T-cell (primary cell): Measurements from ENCODE around the gene RERE. TPM values are rescaled to one million over a fixed set of nuclear protein-coding genes. Genes with fewer than 3 reads are reported as not detected.

Source experiments
- ATAC-seq, 4 experiments: fragments of 200-7000 bp in 3 of 4; fragments of 150-1000 bp in 1 of 4; cut with Tn5 transposase; replicated peaks in 1 of 4; 1 replicate in 3 of 4; 2 replicates in 1 of 4; pipeline ENCODE4 v1.10.0; 2021; ENCODE audit warnings: moderate library complexity in 3 of 4, mild to moderate bottlenecking in 2 of 4, moderate number of reproducible peaks in 1 of 4
- CTCF ChIA-PET, 2 donors: fragments of 300-600 bp; sonication (Branson Sonifier 250); formaldehyde crosslinking; loops; one replicate each; lab custom pipeline; 2022; ENCODE audit warnings: antibody characterized with exemption in 2 of 2; lab: Charles Lee
- POLR2A ChIA-PET, 2 donors: fragments of 300-600 bp; sonication (Branson Sonifier 250); formaldehyde crosslinking; loops; one replicate each; lab custom pipeline; 2022; ENCODE audit warnings: antibody characterized with exemption in 2 of 2; lab: Charles Lee
- DNase-seq, 35 experiments: peaks; one replicate each; pipeline versions ENCODE4 v3.0.0 to v3.0.0-alpha.2; 2013 to 2023
- H3K27ac ChIP-seq: one replicate; pipeline ENCODE4 v1.5.1; 2013; ENCODE audit warnings: low read length
- H3K27me3 ChIP-seq, 2 experiments: replicated peaks in 1 of 2; 1 replicate in 1 of 2; 2 replicates in 1 of 2; pipeline versions ENCODE4 v1.6.1 to v1.7.0; 2013; ENCODE audit warnings: low read length in 1 of 2, mixed read lengths in 1 of 2; ENCODE audit not compliant: control insufficient read depth in 2 of 2, insufficient read depth in 2 of 2; ENCODE audit errors: extremely low read depth in 1 of 2
- H3K36me3 ChIP-seq, 2 donors: 1 replicate in 1 of 2; 2 replicates in 1 of 2; pipeline versions ENCODE4 v1.6.1 to v1.7.0; 2013; ENCODE audit warnings: low read length in 1 of 2; ENCODE audit not compliant: control insufficient read depth in 2 of 2, insufficient read depth in 1 of 2; ENCODE audit errors: extremely low read depth in 1 of 2
- H3K4me1 ChIP-seq, 2 experiments: 1 replicate in 1 of 2; 2 replicates in 1 of 2; pipeline versions ENCODE4 v1.6.1 to v1.7.0; 2013; ENCODE audit warnings: low read length in 2 of 2, mixed read lengths in 1 of 2; ENCODE audit not compliant: insufficient read depth in 2 of 2, control insufficient read depth in 1 of 2; ENCODE audit errors: extremely low read depth in 1 of 2
- H3K4me3 ChIP-seq, 2 donors: 1 replicate in 1 of 2; 2 replicates in 1 of 2; pipeline versions ENCODE4 v1.5.1 to v1.7.0; 2013; ENCODE audit warnings: mild to moderate bottlenecking in 2 of 2, low read length in 1 of 2, moderate library complexity in 1 of 2; ENCODE audit not compliant: control insufficient read depth in 1 of 2; ENCODE audit errors: extremely low read depth in 1 of 2
- H3K9me3 ChIP-seq: 2 replicates; pipeline ENCODE4 v1.7.0; 2013
- H3K27ac Mint-ChIP-seq, 2 donors: one replicate each; pipeline ENCODE4 v1.8.0; 2020 to 2021; ENCODE audit warnings: mild to moderate bottlenecking in 2 of 2, mixed read lengths in 2 of 2
- H3K27me3 Mint-ChIP-seq, 2 donors: one replicate each; pipeline ENCODE4 v1.8.0; 2021 to 2022; ENCODE audit warnings: mixed read lengths in 2 of 2
- H3K36me3 Mint-ChIP-seq: one replicate; pipeline ENCODE4 v1.8.0; 2021; ENCODE audit warnings: mixed read lengths
- H3K4me1 Mint-ChIP-seq, 3 donors: one replicate each; pipeline ENCODE4 v1.8.0; 2020 to 2022; ENCODE audit warnings: mixed read lengths in 3 of 3, mild to moderate bottlenecking in 1 of 3
- H3K4me3 Mint-ChIP-seq, 3 donors: one replicate each; pipeline ENCODE4 v1.8.0; 2020 to 2022; ENCODE audit warnings: mild to moderate bottlenecking in 3 of 3, mixed read lengths in 3 of 3, moderate library complexity in 3 of 3
- H3K9me3 Mint-ChIP-seq, 3 donors: one replicate each; pipeline ENCODE4 v1.8.0; 2020 to 2022; ENCODE audit warnings: mixed read lengths in 3 of 3
- WGBS: methylation state at CpG from one replicate; pipeline ENCODE4 v1.1.5; 2013; ENCODE audit warnings: missing lambda C conversion rate; ENCODE audit not compliant: insufficient coverage; 5-methylcytosine and 5-hydroxymethylcytosine counted together
- total RNA-seq, 35 experiments: library from RNA in 6 of 35; stranded (reverse) in 6 of 35; fragments of 120-200 nt in 1 of 35; gene quantifications; one replicate each; pipeline versions ENCODE4 v1.2.1 to v1.2.4 and lab custom pipeline; 2013 to 2026

The RERE gene
- total RNA-seq, 5 donors from 2014 or later (not counting 1 experiment from before 2014, with no cell fraction given), result 85.1 to 116 (median 103) TPM

DNA sequence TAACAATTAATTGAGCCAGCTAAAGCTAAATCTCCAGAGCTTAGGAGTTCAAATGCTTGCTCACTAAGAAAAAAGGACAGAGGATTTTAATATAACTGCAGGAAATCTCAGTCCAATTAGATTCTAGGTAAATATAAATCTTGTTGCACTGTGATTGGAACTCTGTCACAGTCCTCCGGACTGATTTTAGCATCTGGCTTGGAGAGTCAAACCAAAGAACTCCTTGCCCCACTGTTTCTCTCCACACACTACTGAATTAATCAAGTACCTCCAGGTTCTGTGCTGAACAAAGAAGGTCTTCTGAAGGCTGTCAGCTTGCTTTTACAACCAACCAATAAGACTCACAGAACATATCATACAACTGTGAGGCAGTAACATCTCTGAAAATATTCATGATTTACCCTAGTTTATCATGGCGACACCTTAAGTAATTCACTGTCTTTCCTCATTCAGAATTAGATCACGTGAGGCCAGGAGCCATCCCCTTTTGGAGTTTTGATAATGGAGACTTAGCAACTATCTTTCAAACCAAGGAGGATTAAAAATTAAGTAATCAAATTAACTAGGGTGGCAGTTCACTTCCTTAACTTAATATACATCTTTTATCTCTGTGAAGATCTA lies 176.0 kb downstream of the RERE start:
- Histone ChIP-seq H3K9me3 (no peaks in the 10 kb centered on the region), H3K4me1 (peaks cover 0 to 2% of the 10 kb centered on the region in 2 experiments), H3K27ac (no peak overlapping the region), H3K27me3 (no peaks in the 10 kb centered on the region), H3K4me3 (no peak overlapping the region), H3K36me3 (no peaks in the 10 kb centered on the region)
- Mint-ChIP-seq H3K27ac (no peak overlapping the region), H3K36me3 (peaks cover 27% of the 10 kb centered on the region), H3K4me1 (peaks cover 0 to 8% (median 4%) of the 10 kb centered on the region in 3 donors), H3K9me3 (no peaks in the 10 kb centered on the region), H3K4me3 (no peak overlapping the region), H3K27me3 (no peaks in the 10 kb centered on the region)
- DNase-seq (no peak), ATAC-seq (no peak)
- ChIA-PET CTCF (no interaction called here), POLR2A (interaction anchor here (0.6 kb wide), 2 partner anchors 9 to 14 kb away, joined by 3 to 12 read pairs; no protein-coding TSS in a partner anchor)
- no CpG with 5 or more reads among the region's 3 CpGs for WGBS

DNA sequence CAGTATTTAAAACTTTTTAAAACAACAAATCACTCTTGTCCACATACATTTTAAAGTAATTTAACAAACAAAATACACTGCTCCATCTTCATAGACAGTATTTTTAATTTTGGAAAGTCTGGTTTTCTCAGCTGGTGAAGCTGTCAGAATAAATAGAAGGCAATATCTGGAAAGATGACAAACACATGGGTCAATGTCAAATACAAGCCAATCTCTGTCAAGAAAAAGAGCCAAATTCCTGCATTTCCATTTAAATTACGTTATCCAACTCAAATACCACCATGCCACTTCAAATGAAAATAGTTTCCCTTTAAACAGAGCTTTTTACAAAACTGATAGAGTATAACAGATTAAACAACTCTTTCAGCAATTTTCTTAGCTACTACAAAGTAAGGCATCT lies 176.5 kb downstream of the RERE start:
- Mint-ChIP-seq H3K9me3 (no peaks in the 10 kb centered on the region), H3K27ac (no peak overlapping the region), H3K4me3 (no peak overlapping the region), H3K36me3 (peaks cover 25% of the 10 kb centered on the region), H3K27me3 (no peaks in the 10 kb centered on the region), H3K4me1 (peaks cover 0 to 7% (median 4%) of the 10 kb centered on the region in 3 donors)
- Histone ChIP-seq H3K9me3 (no peaks in the 10 kb centered on the region), H3K27ac (no peak overlapping the region), H3K4me3 (no peak overlapping the region), H3K27me3 (no peaks in the 10 kb centered on the region), H3K4me1 (peaks cover 0 to 2% of the 10 kb centered on the region in 2 experiments), H3K36me3 (no peaks in the 10 kb centered on the region)
- no peak for ATAC-seq
- POLR2A ChIA-PET, result interaction anchor here (0.5 to 0.6 kb wide), 3 partner anchors 9 to 189 kb away, joined by 3 to 12 read pairs (median 3); no protein-coding TSS in a partner anchor
- CTCF ChIA-PET, result interaction anchor here in 1 of 2 donors (1.2 kb wide), 1 partner anchor 85 kb away, joined by 5 read pairs; no protein-coding TSS in a partner anchor
- 100% methylated on average over 1 of the region's 1 CpG for WGBS
- DNase-seq, result no peak

DNA sequence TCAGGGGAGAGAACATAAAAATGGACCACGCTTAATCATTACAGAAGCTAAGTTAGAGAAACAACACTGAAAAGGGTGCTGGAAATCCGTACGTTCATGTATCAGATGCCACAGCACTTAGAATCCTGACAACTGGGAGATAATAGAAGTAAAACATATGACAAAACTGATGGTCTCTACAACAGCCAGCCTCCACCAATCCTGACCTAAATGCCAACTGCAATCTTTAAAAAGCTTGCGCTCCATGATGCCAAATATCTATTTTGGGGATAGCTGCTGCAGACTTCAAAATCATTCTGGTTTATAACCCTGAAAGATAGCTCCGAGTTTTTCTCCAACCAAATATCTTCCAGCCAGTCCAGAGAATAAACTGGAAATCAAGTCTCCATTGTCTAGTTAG lies 178.3 kb downstream of the RERE start:
- no peak for ATAC-seq
- WGBS, result 100% methylated on average over 2 of the region's 5 CpGs
- H3K4me1 ChIP-seq, result peaks cover 0 to 2% of the 10 kb centered on the region in 2 experiments
- no peak for DNase-seq
- no peaks in the 10 kb centered on the region for H3K27me3 ChIP-seq
- CTCF ChIA-PET, result interaction anchor here in 1 of 2 donors (0.6 kb wide), 2 partner anchors 377 to 651 kb away, joined by 4 to 5 read pairs; no protein-coding TSS in a partner anchor
- Mint-ChIP-seq H3K27ac (no peak overlapping the region), H3K4me3 (no peak overlapping the region), H3K27me3 (no peaks in the 10 kb centered on the region), H3K9me3 (no peaks in the 10 kb centered on the region), H3K4me1 (peaks cover 0 to 8% (median 7%) of the 10 kb centered on the region in 3 donors), H3K36me3 (peaks cover 23% of the 10 kb centered on the region)
- H3K27ac ChIP-seq, result no peak overlapping the region
- no peaks in the 10 kb centered on the region for H3K9me3 ChIP-seq
- H3K4me3 ChIP-seq, result no peak overlapping the region
- no peaks in the 10 kb centered on the region for H3K36me3 ChIP-seq
- POLR2A ChIA-PET, result interaction anchor here in 1 of 2 donors (0.7 kb wide), 1 partner anchor 34 kb away, joined by 10 read pairs; no protein-coding TSS in a partner anchor

DNA sequence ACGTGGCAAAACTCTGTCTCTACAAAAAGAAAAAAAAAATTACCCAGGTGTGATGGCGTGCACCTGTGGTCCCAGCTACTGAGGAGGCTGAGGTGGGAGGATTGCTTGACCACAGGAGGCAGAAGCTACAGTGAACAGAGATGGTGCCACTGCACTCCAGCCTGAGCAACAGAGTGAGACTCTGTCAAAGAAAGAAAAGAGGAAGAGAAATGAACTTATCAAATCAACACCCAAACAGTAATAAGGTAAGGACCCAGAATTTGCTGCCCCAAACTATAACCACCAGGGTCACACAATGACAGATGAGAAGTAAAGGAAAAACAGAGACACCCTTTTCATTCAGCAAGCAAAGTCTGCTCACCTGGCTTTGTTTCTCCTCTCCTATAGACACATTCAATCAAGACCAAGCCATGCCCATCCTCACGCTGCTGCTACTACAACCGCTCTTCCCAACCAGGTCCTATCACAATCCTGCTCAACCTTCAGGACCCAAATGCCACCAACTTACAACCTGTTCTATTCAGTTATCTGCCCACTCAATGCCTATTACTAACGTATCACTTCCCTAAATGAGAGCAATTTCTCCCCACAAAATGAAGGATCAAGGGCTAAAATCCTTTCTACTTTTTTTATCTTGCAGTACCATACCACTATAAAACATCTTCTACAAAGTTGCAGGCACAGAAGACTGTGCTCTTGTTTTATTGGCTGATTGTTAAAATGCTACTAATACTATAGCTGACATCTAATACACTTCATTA lies 183.5 kb downstream of the RERE start:
- H3K36me3 Mint-ChIP-seq, result peaks cover 10% of the 10 kb centered on the region
- no peak for DNase-seq
- H3K36me3 ChIP-seq, result peaks cover 0 to 8% of the 10 kb centered on the region in 2 donors
- H3K4me3 ChIP-seq, result no peak overlapping the region
- POLR2A ChIA-PET, result no interaction called here
- H3K27me3 Mint-ChIP-seq, result no peaks in the 10 kb centered on the region
- ATAC-seq, result no peak
- H3K9me3 ChIP-seq, result no peaks in the 10 kb centered on the region
- no peaks in the 10 kb centered on the region for H3K27me3 ChIP-seq
- CTCF ChIA-PET, result no interaction called here
- H3K27ac ChIP-seq, result no peak overlapping the region
- no peak overlapping the region for H3K27ac Mint-ChIP-seq
- no peak overlapping the region for H3K4me3 Mint-ChIP-seq
- WGBS, result 96% methylated on average over 4 of the region's 5 CpGs
- peaks cover 0 to 23% of the 10 kb centered on the region in 2 experiments for H3K4me1 ChIP-seq
- peaks cover 28 to 39% (median 32%) of the 10 kb centered on the region in 3 donors for H3K4me1 Mint-ChIP-seq
- no peaks in the 10 kb centered on the region for H3K9me3 Mint-ChIP-seq

DNA sequence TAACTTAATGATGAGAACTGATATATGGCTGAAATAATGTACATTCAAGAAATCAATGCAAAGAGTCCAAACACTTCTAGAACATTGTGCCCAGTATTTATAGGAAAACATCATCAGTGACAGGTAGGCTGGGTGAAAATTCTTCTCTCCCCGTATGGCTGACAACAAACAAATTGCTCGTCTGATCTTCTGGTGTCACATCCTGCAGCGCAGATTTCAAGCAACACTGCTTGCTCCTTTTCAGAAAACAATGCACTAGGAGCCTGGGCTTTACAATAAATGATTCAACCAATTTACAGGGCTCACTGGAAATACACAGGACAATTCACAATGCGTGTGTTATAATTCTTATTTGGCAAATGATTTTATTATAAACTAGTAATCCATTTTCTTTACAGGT lies 185.3 kb downstream of the RERE start:
- Mint-ChIP-seq H3K27me3 (no peaks in the 10 kb centered on the region), H3K9me3 (no peaks in the 10 kb centered on the region), H3K4me3 (no peak overlapping the region), H3K27ac (no peak overlapping the region), H3K4me1 (peaks cover 29 to 41% (median 39%) of the 10 kb centered on the region in 3 donors), H3K36me3 (peaks cover 10% of the 10 kb centered on the region)
- ChIA-PET POLR2A (interaction anchor here in 1 of 2 donors (0.6 kb wide), 1 partner anchor 519 kb away, joined by 4 read pairs; no protein-coding TSS in a partner anchor), CTCF (no interaction called here)
- peaks cover 0 to 8% of the 10 kb centered on the region in 2 donors for H3K36me3 ChIP-seq
- H3K27ac ChIP-seq, result no peak overlapping the region
- 89% methylated on average over 3 of the region's 4 CpGs for WGBS
- peaks cover 0 to 25% of the 10 kb centered on the region in 2 experiments for H3K4me1 ChIP-seq
- peak in 2 of 4 experiments; percentile 37 to 64 for ATAC-seq
- no peak overlapping the region for H3K4me3 ChIP-seq
- peak in 2 of 35 experiments; percentile 9 to 17 for DNase-seq
- no peaks in the 10 kb centered on the region for H3K9me3 ChIP-seq
- H3K27me3 ChIP-seq, result no peaks in the 10 kb centered on the region

DNA sequence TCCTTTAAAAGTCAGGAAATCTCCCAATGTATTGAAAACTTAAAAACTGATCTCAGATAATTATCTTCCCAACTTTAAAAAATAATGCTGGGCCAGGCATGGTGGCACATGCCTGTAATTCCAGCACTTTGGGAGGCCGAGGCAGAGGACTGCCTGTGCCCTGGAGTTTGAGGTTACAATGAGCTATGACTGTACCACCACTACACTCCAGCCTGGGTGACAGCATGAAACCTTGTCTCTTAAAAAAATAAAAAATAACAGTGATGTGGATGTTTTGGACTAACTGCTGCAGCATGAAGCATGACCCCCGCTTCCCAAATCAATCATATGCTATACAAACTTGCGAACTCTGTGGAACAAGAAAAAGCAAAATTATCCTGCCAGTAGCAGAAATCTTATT lies 186.3 kb downstream of the RERE start:
- H3K9me3 Mint-ChIP-seq, result no peaks in the 10 kb centered on the region
- no peak for DNase-seq
- no peak overlapping the region for H3K27ac Mint-ChIP-seq
- Histone ChIP-seq H3K4me1 (peaks cover 0 to 25% of the 10 kb centered on the region in 2 experiments), H3K4me3 (no peak overlapping the region), H3K27ac (no peak overlapping the region), H3K36me3 (peaks cover 0 to 8% of the 10 kb centered on the region in 2 donors), H3K9me3 (no peaks in the 10 kb centered on the region), H3K27me3 (no peaks in the 10 kb centered on the region)
- POLR2A ChIA-PET, result interaction anchor here in 1 of 2 donors (0.6 to 0.7 kb wide), 2 partner anchors 48 to 518 kb away, joined by 3 to 4 read pairs; no protein-coding TSS in a partner anchor
- 100% methylated on average over 1 of the region's 3 CpGs for WGBS
- ATAC-seq, result no peak
- H3K4me1 Mint-ChIP-seq, result peaks cover 32 to 51% (median 48%) of the 10 kb centered on the region in 3 donors
- H3K4me3 Mint-ChIP-seq, result no peak overlapping the region
- peaks cover 14% of the 10 kb centered on the region for H3K36me3 Mint-ChIP-seq
- no peaks in the 10 kb centered on the region for H3K27me3 Mint-ChIP-seq
- CTCF ChIA-PET, result no interaction called here
